Activated T-cell treated with anti-CD3 and anti-CD28 coated beads, Interleukin-2, amount 50 U/mL, for 48 hours (primary cell): ENCODE measurements around the gene PRELP.

Experiments
- DNase-seq, 2 experiments: peaks; one replicate each; pipeline ENCODE4 v3.0.0-alpha.2; 2020

PRELP gene

DNA sequence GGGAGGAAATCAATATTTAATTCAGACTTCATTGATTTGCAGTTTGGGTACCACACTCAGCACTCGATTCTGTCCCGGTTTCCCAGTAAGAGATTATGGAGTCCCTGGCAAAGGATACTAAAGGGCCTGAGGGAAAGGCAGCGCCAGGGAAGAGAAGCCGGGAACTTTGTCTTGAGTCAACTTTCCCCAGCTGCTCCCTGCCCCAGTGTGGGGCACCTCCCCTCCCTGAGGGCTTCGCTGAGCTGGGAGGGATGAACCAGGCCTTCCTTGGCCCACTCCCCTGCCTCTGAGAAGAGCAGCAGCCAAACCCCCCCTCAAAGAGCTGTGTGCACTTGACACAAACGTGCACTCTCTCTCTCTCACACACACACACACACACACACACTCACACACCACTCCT is 51.0 kb downstream of the PRELP start:
- DNase-seq, result no peak

DNA sequence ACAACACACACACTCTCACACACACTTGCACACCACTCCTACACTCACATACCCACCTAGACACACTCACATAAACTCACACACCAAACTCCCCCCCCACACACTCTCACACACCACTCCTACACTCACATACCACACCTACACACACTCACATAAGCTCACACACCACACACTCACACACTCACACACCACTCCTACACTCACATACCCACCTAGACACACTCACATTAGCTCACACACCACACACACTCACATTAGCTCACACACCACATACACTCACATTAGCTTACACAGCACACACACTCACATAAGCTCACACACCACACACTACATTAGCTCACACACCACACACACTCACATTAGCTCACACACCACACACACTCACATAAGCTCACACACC is 51.4 kb downstream of the PRELP start:
- DNase-seq, result no peak

DNA sequence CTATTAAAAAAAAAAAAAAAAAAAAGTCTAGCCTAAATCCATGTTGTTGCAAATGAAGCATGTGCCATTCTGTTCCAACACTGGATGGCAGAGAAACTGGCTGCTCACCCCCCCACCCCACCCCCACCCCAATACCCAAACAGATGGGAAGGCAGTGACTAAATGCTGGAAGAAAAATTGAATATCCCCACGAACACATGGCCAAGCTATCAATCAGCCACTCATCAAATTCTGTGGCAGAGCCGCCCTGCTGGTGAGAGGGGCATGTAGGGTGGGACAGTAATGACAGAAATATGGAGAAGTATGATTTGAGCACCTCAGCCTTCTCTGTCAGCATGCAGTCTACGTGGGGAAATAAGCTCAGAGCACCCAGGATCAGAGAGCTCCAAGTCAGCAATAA is 52.5 kb downstream of the PRELP start:
- DNase-seq, result no peak

DNA sequence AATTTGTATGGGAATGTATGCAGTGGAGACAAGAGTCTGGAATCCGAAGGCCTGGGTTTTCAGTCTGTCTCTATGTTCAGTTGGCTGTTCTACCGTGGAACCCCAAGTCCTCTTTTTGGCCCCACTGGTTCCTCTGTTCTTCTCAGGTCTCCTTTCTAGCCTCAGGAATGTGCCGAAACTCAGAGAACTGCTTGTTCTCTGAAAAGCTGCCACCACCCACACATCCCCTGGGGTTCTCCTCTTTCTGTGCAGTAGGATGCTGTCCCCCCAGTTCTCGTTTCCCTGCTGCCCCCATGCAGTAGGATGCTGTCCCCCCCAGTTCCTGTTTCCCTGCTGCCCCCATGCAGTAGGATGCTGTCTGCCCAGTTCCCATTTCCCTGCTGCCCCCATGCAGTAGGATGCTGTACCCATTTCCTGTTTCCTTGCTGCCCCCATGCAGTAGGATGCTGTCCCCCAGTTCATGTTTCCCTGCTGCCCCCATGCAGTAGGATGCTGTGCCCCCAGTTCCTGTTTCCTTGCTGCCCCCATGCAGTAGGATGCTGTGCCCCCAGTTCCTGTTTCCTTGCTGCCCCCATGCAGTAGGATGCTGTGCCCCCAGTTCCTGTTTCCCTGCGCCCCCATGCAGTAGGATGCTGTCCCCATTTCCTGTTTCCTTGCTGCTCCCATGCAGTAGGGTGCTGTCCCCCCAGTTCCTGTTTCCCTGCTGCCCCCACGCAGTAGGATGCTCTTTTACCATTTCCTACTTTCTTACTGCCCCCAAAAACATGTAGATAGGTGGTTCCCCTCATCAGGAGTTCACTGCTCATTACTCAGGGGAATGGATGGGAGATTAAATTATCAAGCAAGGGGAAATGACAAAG is 53.6 kb downstream of the PRELP start:
- DNase-seq, result no peak

DNA sequence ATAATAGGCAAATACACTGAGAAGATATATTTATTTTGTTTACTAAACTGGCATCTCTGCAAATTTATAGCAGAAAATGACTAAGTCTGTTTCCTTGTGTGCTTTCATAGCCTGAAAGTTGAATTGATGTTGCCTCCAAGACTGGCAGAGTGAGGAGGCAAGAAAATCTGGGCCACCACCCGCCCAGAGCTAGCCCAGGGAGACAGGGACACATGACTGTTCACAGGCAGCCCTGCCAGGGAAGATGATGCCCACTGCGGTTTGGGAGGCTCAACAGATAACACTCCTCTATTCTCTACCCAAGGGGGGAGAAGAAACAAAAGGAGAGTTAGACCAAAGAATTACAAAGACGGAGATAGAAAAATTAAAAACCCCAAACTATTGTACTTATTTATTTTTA is 55.5 kb downstream of the PRELP start:
- no peak for DNase-seq

DNA sequence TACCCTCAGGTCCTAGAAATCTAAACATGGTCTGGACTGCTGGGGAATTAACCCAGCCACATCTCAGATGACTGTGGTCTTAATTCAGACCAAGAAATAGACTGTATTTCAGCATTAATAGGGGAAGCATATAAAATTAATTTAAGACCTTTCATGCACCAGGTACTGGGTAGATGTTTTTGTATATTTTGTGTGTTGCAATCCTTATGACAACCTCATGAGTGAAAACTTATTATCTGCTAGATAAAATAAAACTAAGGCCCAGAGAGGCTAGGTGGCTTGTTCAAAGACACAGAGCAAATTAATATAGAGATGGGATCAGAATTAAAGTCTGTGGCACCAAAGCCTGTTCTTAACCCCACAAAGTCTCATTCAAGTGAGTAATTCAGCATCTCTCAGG is 58.4 kb downstream of the PRELP start:
- DNase-seq, result no peak

DNA sequence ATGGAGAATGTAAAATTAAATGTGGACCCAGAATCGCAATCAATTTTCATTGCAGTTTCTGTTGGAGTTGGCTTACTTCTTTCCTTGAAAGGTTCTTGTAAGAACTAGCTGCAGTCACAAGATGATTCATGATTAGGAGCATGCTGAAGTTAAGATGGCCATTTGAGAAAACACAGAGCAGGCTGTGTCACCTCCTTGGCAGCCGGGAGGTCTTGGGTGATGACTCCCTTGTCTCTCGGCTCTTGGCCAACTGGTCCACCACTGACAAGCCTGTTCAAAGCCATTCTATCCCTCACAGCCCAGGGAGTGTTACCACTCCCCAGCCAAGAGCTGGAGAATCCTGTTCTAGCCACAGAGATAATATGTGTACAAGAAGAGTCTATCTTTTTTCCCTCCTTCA is 58.9 kb downstream of the PRELP start:
- DNase-seq, result no peak

DNA sequence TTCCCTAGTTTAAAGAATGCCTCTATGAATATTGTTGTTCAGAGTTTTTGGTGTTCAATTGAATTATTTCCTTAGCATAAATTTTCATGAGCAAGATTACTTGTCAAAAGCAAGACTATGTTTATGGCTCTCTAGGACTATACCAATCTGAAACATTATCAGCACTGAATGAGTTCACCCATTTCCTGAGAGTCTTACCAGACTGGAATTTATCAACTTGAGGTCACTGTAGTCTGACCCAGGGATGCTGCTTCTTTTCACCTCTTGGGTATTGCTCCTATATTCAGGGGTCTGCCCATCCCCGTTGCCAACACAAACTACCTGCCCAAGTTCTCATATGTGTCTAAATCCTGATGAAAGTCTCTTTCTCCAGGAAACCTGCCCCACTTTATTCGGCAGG is 61.0 kb downstream of the PRELP start:
- DNase-seq, result no peak

DNA sequence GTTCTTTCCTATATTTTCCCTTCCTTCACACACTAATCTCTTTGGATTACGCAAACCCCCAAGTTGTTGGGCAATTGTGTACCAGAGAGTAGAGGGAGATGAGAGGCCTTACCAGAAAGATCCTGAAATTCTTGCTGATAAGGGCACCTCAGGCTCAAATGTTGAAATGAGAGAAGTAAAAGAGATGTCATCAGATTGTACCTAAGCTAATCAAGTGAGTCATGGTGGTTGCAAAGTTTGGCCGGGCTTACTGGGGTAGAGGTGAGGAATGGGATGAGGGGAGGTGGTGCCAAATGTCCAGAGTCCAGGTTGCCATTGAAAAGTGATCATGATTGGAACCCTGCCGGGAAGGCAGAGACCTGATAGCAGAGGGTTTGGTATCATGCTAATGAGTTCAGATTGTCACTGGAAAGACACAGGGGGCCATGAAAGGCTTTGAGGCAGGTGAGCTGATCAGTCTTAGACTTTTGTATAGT is 61.4 kb downstream of the PRELP start:
- DNase-seq, result no peak

DNA sequence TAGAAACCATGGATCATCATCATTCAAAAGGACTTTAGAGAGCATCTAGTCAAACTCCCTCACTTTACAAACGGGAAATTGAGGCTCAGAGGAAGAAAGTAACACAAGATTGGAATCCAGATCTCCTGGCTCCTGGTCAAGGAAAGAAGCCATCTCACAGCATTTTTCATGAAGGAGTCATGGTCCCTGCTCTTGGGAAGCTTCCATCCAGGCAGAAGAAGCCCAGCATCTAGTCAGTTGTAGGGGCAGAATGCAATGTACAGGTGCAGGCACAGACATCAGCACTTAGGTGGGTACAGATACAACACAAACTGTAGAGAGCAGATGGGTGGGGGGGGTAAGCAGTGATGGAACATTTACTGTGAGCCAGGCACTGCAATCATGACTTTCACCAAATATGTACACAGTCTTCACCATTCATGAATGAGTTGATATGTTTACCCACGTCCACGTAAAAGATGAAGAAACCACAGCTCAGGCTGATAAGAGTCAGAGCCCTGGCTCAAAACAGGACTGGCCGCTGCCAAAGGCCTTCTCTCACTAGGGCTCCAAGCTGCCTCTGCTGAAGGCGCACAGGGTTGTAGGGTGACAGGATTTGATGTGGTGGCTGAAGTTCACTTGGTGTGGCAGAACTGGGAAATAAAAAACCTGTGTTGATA is 62.3 kb downstream of the PRELP start:
- DNase-seq, result no peak

DNA sequence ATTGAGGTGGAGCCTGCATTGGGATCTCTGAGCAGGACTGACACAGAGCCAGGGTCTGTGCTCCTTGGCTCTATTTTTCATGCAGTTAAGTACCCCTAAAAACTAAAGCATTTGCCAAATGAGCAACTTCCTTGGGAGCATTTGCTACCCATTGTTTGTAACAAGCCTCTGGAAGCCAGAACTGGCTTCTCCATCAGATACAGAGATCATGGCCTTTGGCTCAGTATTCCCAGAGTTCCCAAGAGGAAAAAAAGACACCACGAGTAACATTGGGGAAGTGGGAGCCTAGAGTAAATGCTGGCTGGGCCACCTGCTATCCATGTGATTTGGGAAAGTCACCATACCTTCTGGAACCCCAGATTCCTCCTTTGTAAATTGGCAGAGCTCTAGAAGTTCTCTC is 63.1 kb downstream of the PRELP start:
- DNase-seq, result no peak

DNA sequence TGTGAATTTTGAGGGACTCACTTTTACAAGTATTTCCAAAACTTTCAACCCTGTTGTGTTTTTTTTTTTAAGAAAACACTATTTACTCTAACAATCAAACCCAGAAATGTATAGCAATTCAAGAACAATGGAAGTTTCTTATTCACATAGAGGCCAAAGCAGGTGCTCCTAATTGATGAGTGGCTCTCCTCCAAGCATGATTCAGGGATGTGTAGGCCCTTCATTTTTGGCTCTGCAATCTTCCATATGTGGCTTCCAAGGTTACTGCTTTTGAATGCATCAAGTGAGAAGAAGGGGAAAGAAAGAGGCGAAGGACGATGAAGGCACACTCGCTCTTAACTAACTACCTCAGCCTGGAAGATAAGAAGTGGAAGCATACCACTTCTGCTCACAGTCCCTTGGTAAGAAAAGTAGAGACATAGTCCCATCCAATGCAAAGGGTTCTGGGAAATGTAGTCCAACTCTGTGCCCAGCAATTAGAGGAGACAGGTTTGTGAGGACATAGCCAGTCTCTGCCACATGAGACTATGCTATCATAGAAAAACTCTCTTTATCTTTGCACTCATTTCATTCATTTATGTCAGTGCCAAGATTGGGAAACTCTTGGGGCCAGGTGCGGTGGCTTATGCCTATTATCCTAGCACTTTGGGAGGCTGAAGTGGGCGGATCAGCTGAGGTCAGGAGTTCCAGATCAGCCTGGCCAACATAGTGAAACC is 64.4 kb downstream of the PRELP start:
- DNase-seq, result no peak
